CD1c-positive myeloid dendritic cell (primary cell): ENCODE data around the gene MEIS2.

Experiments used
- DNase-seq: peaks from one replicate; pipeline ENCODE4 v3.0.0-alpha.2; 2016; ENCODE audit errors: extremely low spot score

Gene MEIS2

DNA sequence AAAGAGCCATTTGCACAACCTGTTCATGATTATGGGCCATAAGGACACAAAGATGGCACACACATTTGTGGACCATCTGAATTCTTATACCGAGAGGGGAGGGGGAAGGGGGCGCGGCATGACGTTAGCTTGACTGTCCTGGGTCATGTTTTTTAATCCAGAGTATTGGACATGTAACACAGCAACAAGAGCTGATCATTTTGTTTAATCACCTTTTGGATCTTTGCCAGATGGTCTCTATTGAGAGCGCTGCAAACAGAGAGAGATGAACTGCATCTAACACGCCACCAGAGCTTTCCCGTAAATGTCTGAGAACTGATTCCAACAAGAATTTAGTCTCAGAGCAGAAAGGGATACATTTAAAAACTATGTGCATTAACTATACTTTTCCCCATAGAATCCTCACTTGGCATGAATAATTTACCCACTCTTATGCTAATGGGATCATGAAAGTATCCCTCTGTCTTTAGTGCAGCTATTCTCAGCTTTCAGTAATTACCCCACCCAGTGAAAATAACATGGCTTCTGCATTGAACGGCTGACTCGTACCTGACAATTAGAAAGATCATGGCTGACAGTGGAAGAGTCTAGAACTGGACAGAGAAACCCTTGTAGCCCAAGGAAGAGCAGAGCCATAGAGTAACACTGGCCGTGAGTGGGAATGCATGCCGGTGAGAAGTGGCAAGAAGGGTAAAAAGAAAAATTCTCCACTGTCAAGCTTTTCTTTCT is 22.6 kb downstream of the MEIS2 start:
- no peak for DNase-seq

DNA sequence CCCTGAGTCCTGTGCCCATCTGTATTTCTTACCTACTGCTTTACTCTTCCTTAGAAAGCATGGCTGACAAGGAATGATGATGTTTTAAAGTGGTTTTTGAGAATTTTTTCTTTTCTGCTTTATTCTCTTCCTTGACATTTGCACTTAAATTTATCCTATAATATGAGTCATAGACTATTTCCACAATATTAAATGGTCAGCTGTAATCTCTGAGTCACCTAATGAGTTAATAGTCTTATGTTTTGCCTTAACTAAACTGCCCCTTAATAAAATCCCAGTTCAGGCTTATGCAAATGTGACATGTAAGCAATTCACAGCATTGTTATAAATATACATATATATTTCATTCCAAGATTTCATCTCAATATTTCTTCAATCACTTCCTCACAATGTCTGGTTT is 23.8 kb downstream of the MEIS2 start:
- DNase-seq: no peak

DNA sequence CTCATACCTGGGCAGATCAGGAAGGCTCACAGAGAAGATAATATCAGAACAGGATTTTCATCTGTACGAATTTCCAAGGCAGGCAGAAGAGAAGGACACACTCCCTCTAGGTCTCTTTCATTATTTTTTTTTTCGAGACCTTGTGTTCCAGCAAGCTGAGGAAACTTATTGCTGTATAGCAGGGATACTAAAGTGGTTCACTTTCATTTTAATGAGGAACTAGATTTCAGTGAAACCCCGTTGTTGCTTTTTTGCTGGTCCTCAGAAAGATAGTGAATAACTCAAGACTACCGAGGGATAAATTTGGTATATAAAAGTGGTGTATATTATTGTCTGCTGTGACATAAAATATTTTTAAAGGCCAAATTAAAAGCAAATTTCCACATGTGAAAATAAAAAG is 24.6 kb downstream of the MEIS2 start:
- DNase-seq: no peak

DNA sequence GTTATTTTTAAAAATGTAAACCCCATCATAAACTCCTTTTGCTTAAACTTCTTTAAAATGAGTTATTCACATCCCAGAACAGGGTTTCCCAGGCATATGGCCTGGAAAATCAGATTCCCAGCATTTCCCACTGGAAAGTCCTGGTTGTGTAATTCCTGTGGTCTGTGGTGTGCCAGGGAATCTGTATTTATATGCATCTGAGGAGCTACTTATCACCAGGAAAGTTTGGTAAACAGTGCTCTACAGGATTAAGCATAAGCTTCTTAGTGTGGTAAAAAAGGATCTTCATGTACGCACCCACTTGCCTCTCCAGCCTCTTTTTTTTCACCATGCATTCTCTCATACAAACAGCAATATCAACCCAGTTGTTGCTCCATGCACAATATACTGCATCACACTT is 28.2 kb downstream of the MEIS2 start:
- no peak for DNase-seq

DNA sequence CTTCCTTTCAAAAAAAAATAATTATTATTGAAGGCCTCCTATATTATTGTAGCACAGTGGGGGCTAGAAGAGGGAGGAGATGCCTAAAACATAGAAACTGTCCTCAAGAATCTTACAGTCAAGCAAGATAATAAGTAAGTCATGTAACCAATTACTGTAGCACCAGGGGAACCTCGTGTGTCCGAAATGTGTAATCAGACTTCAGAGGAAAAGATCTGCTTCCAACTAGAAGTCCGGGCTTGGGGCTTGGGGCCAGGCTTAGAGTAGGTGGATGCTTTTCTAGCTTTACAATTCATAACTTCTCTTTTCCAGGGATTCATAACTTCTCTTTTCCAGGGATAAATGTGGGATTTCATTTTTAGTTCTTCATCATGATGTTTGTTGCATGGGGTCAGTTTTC is 29.2 kb downstream of the MEIS2 start:
- DNase-seq: no peak

DNA sequence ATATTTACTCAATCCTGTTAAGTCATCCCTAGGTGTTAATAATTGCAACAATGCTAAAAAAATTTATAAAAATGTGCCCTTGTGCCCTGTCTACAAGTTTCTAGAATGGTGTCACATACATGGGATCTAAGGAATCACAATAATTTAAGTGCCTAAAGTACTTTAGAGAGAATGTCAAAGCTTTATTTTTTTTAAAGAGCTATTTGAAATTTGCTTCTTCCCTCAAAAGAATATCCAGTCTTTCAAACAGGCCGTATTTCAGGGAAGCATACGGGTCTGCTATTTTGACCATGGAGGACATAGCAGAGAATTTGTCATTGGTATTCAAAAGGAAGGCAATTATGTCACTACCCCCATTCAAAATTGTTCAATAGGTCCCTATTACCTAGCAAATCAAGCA is 29.7 kb downstream of the MEIS2 start:
- DNase-seq: no peak

DNA sequence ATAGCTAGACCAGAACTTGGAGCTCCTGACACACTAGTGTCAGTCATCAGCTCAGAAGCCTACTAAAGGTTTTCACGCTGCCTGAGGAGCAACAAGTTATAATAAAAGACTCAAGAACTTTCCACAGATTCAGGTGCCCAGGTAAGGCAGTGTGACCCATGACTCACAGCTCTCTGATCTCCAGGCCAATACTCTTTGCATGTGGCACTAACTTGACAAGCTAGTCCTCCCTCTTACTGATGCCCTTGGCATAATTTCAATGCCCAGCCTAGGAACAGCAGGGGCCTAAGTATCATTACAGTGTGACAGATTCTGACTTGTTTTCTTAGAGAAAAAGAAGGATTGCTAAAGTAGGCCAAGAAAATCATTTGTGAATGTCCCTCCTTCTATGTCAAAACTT is 38.4 kb downstream of the MEIS2 start:
- no peak for DNase-seq

DNA sequence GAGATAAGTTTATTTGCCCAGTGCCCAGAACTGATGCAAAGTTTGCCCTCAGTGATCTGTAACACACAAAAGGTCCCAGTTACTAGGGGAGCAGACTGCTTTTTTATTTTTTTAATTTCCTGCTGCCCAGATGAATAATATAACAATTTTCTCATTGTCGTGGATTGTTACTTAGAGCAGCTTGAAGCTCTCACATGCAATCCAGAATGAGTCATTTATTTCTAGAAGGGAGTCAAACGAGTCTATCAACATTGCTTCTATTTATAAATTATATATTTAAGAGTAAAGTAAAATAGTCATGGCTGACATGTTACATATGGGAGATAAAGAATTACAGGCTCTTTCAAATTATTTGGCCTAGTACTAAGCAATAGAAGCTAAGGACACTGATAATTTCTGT is 41.3 kb downstream of the MEIS2 start:
- no peak for DNase-seq

DNA sequence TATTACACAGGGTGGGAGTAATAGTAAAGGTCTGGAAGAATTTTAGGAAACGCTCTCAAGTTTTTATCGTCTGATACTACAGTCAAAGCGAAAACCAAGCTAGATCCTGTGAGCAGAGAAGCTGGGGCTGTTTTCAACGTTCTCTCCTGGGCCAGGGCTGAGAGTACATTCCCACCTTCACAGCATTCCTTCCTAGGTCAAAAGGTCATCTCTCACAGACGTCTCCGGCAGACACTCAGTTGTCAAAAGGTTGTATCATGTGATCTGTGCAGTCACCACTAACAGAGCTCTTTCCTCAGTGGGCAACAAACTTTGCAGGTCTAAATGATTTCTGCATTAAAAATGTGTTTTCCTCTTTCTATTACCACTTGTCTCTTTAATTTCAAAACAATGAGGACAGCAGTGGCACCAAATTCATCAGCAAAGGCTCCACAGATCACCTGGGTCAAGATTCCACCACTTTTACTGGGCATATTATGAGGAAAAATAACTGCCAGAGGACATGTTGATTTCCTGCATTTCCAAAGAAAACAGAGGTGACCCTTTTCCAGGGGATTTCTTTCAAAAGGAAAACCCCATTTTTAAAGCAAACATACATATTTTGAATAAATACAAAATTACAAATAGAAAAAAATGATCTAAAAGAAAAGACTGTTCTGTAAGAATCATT is 41.9 kb downstream of the MEIS2 start:
- no peak for DNase-seq

DNA sequence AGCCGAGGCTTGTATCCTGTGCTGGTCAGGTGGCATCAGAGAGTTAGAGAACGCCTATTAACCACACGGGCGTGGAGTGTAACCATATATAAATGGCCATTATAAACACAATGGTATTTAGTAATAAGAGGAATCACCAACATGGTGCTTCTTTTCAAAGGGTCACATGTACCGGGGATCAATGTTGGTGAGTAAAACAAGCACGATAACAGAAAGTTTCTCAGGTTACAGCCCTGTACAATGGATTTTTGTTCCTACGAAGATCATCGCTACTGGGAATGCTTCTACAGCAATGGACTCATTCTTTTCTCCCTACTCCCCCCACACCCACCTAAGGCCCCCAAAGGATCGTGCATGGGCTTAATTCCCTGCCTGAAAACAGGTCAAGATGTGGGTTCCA is 42.5 kb downstream of the MEIS2 start:
- no peak for DNase-seq

DNA sequence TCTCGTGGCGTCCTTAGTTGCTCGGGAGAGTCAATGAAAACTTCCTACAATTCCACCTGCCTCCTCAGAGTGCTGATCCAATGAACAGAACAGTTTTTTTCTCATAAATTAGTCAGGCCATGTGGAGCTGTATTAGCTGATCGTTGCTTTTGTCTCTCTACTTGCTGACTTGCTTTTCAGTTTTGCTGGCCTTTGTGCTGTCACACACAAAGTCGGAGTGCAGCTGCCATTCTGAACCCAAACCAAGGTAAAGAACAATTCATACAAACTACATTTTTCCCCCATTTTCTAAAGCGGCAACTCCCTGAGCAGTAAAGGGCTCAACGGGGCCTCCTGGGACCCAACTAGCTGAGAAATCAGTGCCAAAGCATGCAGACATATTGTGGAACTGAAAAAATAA is 43.1 kb downstream of the MEIS2 start:
- no peak for DNase-seq

DNA sequence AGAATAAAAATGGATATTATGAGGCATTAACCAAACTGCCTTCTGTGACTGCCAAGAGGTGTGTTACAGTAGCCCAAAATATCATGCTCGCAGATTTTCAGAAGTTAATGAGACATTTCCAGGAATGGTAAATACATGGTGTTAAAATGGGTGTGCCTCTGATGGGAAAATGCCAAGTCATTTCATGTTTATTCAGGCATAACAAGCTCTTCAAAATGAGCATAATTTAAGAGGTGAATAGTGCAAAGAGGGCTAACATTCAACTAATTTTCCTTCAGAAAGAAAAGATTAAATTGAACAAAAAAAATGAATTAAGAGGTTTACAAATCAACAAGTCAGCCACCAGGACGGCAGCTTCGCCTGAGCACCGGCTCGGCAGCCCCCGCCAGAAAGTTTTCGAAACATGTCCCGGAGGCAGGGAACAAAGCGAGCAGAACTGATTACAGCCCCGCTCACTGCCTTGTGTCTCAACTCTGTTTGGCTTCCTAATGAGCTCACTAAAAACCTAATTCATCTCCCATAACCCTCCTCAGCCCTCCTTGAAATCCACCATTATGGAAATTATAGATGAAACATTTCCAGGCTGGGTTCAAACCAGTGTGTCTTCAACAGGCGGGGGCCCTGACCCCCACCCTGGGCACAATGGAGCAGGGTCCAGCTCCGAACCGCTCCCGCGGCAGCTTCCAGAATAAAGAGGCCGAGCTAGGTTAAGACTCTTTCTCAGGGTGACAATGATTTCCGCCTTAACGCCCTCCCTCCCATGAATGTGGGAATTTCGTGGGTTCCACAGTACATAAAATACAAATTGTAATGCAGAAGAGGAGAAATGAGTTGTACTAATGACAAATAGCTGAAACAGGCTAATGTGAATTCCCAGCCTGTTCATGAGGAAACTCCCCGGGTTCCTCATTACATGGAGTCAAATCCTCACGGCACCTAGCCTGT is 43.9 kb downstream of the MEIS2 start:
- DNase-seq: no peak

DNA sequence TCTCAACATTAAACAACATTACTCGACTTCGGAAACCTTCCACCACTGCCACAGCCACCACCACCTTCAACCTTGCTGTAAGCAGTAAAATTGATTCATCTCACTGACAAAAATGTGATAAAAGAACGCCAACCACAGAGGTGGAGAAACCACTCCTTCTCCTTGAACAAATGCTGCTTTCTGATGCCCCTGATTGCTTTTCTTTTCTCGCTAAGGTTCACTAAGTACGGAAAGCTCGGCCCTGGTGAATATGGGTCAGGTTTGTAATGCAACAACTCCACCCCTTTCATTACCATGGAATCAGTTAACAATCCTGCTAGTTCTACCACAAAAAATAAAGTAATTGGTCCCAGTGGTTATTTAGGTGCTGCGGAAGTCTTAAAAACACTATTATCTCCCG is 44.9 kb downstream of the MEIS2 start:
- no peak for DNase-seq

DNA sequence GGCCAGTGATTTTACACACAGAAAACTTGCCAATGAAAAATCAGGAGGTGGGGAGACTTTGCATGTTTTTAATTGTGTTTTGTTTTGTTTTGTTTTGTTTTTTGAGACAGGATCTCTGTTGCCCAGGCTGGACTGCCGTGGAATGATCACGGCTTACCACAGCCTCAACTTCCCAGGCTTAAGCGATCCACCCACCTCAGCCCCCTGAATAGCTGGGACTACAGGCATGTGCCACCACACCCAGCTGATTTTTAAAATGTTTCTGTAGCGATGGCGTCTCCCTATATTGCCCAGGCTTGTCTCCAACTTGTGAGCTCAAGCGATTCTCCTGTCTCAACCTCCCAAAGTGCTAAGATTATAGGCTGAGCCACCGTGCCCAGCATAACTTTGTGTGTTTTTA is 46.0 kb downstream of the MEIS2 start:
- no peak for DNase-seq

DNA sequence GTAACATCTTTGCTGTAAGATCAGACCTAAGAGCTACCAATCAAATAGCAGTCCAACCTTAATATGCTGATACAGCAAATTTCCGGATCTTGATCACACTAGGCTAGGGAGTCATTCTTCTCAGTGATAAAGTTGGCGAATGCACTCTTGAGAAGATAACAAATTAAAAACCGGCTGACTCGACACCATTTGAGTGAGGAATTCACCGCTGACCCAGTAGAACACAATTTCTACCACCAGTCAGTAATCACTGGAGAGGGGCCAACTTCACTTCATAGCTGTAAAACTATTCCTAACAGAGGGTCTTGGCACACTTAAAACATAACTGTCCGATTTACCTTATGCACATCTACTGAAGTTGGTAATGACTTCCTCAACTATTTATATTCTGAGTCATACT is 47.2 kb downstream of the MEIS2 start:
- DNase-seq: no peak

DNA sequence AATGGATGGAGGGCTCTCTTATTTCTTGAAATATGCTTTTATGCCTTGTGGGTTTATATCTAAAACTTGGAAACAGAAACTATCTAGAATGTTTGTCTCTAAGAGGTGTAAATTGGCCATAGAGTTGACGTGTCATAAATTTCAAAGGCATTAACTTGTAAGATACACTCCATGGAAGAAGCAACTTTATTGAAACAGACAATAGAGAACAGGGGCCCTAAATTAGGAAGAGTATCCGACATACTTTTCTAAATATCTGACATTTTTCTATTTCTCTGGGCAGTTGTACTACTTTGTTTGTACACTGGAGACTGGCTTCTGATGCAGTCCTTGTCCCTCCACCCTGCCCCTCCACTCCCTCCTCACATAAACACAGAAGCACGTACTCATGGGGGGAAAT is 50.0 kb downstream of the MEIS2 start:
- DNase-seq: no peak

DNA sequence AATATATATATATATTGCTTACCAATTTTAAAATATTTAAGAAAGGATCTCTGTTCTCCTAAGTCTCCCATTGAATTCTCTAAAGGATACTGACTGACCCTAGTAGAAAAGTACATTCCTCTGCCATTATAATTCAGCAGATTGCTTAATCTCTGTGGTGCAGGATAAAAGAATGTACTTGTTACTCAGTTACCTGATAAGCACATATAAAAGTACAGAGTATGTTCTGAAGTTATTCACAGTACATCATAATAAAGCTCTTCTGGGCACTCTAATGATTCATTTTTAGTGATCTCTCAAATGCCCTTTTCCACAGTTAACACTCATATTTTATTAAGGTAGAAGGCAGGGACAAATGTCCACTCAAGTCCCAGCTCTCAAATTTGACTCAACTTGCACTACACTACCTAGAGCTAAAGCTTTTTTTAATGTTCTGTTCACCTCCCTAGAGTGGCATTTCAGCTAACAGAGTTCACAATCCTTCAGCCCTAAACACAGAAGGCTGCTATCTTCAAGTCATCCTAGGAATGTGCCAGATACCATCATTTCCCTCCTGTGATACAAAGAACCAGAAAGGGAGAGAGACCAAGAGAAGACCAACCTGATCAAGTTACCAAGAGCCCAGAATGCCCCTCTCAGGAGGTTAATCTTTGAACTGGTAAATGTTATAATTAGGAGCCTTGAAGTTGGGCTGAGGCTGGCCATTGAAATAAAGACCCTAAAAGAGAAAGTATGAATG is 53.3 kb downstream of the MEIS2 start:
- no peak for DNase-seq

DNA sequence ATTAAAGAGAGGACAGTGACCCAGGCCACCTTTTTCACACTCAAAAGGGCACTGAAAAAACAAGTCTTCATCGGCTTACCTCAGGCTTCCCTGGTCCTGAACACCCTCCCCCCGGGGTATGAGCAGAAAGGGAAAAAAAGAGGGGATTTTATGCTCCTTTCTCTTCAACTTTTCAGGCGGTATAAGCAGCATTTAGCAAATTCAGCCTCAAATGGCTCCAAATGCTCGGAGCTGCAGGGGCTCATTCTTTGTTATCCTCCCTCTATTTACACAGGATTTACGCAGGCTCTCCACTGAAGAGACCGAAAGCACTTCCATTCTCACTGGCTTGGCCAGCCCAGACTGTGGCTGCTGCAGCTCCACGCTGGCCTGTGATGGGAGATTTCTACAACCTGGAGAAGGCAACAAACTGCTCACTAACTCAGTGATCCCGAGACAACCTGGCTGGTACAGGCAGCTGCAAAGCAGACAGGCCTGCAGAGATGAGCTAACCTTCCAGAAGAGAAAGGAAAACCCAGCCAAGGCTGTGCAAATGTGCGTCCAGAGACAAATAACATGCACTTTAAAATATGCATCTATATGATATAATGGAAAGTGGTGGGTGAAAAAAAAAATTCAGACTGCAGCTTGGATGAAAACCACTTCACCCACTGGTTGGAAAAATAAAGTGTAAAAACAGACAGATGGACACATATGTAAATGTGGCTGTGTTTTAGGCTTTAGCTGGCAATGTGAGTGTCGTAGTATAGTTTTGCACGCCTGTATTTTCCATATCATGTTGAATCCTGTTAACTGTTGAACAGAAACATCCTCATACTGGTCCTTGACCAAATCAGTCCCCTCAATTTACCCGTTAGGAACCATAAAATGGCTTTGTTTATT is 54.2 kb downstream of the MEIS2 start:
- no peak for DNase-seq

DNA sequence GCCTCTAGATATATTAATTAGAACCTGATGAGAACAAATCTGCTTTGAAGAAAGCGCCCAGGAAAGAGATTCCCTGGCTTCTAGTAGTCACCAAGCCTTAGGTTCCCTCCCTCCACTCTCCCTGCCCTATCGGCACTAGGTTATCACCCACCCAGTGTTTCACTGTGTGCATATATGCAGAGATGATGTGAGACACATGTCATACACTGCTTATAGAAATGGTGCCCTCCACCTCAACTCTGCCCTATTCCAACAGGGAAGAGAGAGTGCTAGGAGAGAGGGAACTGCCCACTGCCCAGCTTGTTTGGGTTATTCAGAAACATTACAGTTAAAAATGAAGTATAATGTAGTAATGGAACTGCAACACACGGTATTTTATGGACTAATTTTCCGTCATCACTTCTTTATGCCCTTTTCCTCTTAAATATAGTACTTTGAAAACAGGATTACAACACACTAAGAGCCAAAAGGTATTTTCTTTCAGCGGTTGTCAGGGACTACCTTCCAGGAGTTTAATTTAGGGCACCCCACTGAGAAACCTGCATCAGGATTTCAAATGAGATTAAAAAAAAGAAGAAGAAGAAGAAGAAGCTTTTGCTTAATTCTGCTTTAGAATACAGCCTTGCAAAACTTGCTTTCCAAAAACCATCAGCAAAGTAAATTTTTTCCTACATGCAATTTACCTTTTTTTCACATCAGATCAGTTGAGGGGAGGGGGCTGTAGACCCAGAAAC is 55.3 kb downstream of the MEIS2 start:
- no peak for DNase-seq

DNA sequence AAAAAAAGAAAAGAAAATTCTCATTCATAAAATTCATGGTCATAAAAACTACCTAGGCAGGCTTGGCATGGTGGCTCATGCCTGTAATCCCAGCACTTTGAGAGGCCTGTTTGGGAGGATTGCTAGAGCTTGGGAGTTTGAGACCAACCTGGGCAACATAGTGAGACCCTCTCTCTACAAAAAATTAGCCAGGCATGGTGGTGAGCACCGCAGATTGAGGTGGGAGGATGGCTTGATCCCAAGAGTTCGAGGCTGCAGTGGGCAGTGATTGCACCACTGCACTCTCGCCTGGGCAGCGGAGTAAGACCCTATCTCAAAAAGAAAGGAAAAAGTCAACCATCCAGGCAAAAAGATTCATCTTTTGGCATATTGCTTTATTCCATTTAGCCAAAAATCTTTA is 58.5 kb downstream of the MEIS2 start:
- DNase-seq: no peak
